Spleen (tissue), 11 donors: ENCODE data around the gene SAA1. TPM values are rescaled to one million over a fixed set of nuclear protein-coding genes. Genes with fewer than 3 reads are reported as not detected.

Experiments used
- DNase-seq: peaks from one replicate; pipeline ENCODE4 v3.0.0-alpha.2; 2020
- H3K27ac ChIP-seq, 8 donors: fragments of 200-600 bp; sonication (generic) in 7 of 8; 1 replicate in 4 of 8; 2 replicates in 4 of 8; pipeline versions ENCODE4 v1.5.0 to v1.8.0; 2016 to 2021; ENCODE audit warnings: inconsistent platforms in 4 of 8, mild to moderate bottlenecking in 4 of 8, moderate library complexity in 1 of 8
- H3K27me3 ChIP-seq, 7 donors: fragments of 200-600 bp; sonication (generic) in 6 of 7; replicated peaks in 1 of 7; 1 replicate in 4 of 7; 2 replicates in 3 of 7; pipeline versions ENCODE4 v1.5.0 to v1.8.0; 2016 to 2021; ENCODE audit warnings: inconsistent platforms in 3 of 7, mild to moderate bottlenecking in 1 of 7
- H3K36me3 ChIP-seq, 6 donors: fragments of 200-600 bp; sonication (generic) in 5 of 6; 1 replicate in 4 of 6; 2 replicates in 2 of 6; pipeline versions ENCODE4 v1.5.0 to v1.8.0; 2016 to 2021; ENCODE audit warnings: inconsistent platforms in 2 of 6
- H3K4me1 ChIP-seq, 6 donors: fragments of 200-600 bp; sonication (generic) in 5 of 6; 1 replicate in 3 of 6; 2 replicates in 3 of 6; pipeline versions ENCODE4 v1.5.0 to v1.8.0; 2016 to 2021; ENCODE audit warnings: inconsistent platforms in 3 of 6
- H3K4me3 ChIP-seq, 8 donors: fragments of 200-600 bp; sonication (generic) in 7 of 8; 1 replicate in 4 of 8; 2 replicates in 4 of 8; pipeline versions ENCODE4 v1.5.0 to v1.8.0; 2016 to 2021; ENCODE audit warnings: inconsistent platforms in 4 of 8, mild to moderate bottlenecking in 4 of 8, moderate library complexity in 2 of 8
- H3K9me3 ChIP-seq, 8 donors: fragments of 200-600 bp; sonication (generic) in 7 of 8; 1 replicate in 4 of 8; 2 replicates in 4 of 8; pipeline versions ENCODE4 v1.5.0 to v1.8.0; 2016 to 2021; ENCODE audit warnings: inconsistent platforms in 4 of 8
- CTCF ChIP-seq, 11 experiments: fragments of 200-600 bp in 7 of 11; fragments of 450-650 bp in 4 of 11; sonication (generic) in 4 of 11; IDR thresholded peaks in 8 of 11; conservative IDR thresholded peaks in 3 of 11; 1 replicate in 7 of 11; 2 replicates in 4 of 11; pipeline versions ENCODE4 v1.4.0 to v1.8.0; 2016 to 2021; ENCODE audit warnings: antibody characterized with exemption in 11 of 11, inconsistent platforms in 4 of 11, mild to moderate bottlenecking in 1 of 11
- POLR2A ChIP-seq, 3 donors: fragments of 450-650 bp; IDR thresholded peaks; one replicate each; pipeline ENCODE4 v1.5.1; 2017; ENCODE audit warnings: antibody characterized with exemption in 3 of 3, mild to moderate bottlenecking in 1 of 3
- POLR2AphosphoS5 ChIP-seq, 3 donors: sonication (generic); formaldehyde crosslinking; IDR thresholded peaks; one replicate each; pipeline ENCODE4 v1.5.1; 2017; ENCODE audit warnings: antibody characterized with exemption in 3 of 3
- WGBS, 5 donors: extraction: QIAGEN DNeasy Blood & Tissue Kit in 3 of 5; methylation state at CpG; one replicate each; pipeline versions ENCODE4 v1.1.5 to v1.1.7; 2013 to 2018; 5-methylcytosine and 5-hydroxymethylcytosine counted together
- intact Hi-C: fragments of 100-400 bp; cut with DNase I; formaldehyde crosslinking; loops from one replicate; pipeline ENCODE4 v1.15.0; 2023; ENCODE audit warnings: low total_unique reads
- polyA plus RNA-seq, 3 donors: library from polyadenylated mRNA; stranded (reverse); fragments of 200-250 nt; gene quantifications; one replicate each; pipeline ENCODE4 v1.2.1, GENCODE V29; 2013
- total RNA-seq, 7 donors: library from RNA; depleted of rRNA in 3 of 7; stranded (reverse); fragments of >200 nt in 3 of 7; fragmentation: NEBNext Ultra II Directional in 4 of 7; extraction: Animal tissue kit (Norgen Biotek cat#: 25700) in 4 of 7; gene quantifications; one replicate each; pipeline versions ENCODE4 v1.1.0 to v1.2.1, GENCODE V29; 2016 to 2021
- donor health status: healthy with polysubstance abuse.
- donor health status: DM: no; HTN: no; CAD: no; lungs with moderate emphysema.
- donor health status: DM: no; HTN: no; CAD: no.
- donor health status: Bipolar disorder and iron deficiency.
- donor health status: healthy.
- donor health status: DM: no; HTN: no; CAD: no.
- donor health status: DM: yes; HTN: yes; CAD: no.

SAA1 gene
- total and polyA plus RNA-seq, 10 donors: 1.0 to 84.3 (median 4.2) TPM; not detected in 2

- no peak for DNase-seq
- intact Hi-C loops: no loop called here
- WGBS, 5 donors: 53 to 72% (median 55%) methylated on average over 4 of the region's 4 CpGs
- H3K36me3 ChIP-seq: peaks cover 3 to 95% (median 45%) of the 10 kb centered on the region in 6 donors
- peak overlapping the region in 1 of 8 donors; percentile 49 for H3K4me3 ChIP-seq
- peaks cover 0 to 34% (median 15%) of the 10 kb centered on the region in 6 donors for H3K4me1 ChIP-seq
- no peaks in the 10 kb centered on the region for H3K9me3 ChIP-seq
- H3K27me3 ChIP-seq: no peaks in the 10 kb centered on the region
- TF ChIP-seq POLR2A (IDR thresholded peaks at IDR 0.05) (no peak), CTCF (IDR thresholded peaks at IDR 0.05 in 8 of 11, conservative IDR thresholded peaks at IDR 0.05 in 3 of 11) (no peak), POLR2AphosphoS5 (IDR thresholded peaks at IDR 0.05) (no peak)
- H3K27ac ChIP-seq: peak overlapping the region in 7 of 8 donors; percentile 17 to 80 (median 64)
These were observed 14.5 kb downstream of the SAA1 start for GRCh38 chr11:18280438-18281045.

- H3K4me1 ChIP-seq: peaks cover 0 to 34% (median 15%) of the 10 kb centered on the region in 6 donors
- WGBS, 5 donors: 73 to 89% (median 81%) methylated on average over 2 of the region's 2 CpGs
- peaks cover 3 to 100% (median 64%) of the 10 kb centered on the region in 6 donors for H3K36me3 ChIP-seq
- DNase-seq: no peak
- intact Hi-C loops: no loop called here
- H3K27me3 ChIP-seq: no peaks in the 10 kb centered on the region
- peak overlapping the region in 5 of 8 donors; percentile 46 to 80 (median 64) for H3K27ac ChIP-seq
- no peak overlapping the region for H3K4me3 ChIP-seq
- H3K9me3 ChIP-seq: no peaks in the 10 kb centered on the region
- TF ChIP-seq POLR2A (IDR thresholded peaks at IDR 0.05) (no peak), CTCF (IDR thresholded peaks at IDR 0.05 in 8 of 11, conservative IDR thresholded peaks at IDR 0.05 in 3 of 11) (no peak), POLR2AphosphoS5 (IDR thresholded peaks at IDR 0.05) (no peak)
These were observed 16.6 kb downstream of the SAA1 start for GRCh38 chr11:18282626-18283025.

- TF ChIP-seq POLR2AphosphoS5 (IDR thresholded peaks at IDR 0.05) (no peak), CTCF (IDR thresholded peaks at IDR 0.05 in 8 of 11, conservative IDR thresholded peaks at IDR 0.05 in 3 of 11) (no peak), POLR2A (IDR thresholded peaks at IDR 0.05) (no peak)
- Histone ChIP-seq H3K27ac (no peak overlapping the region), H3K36me3 (peaks cover 3 to 100% (median 74%) of the 10 kb centered on the region in 6 donors), H3K9me3 (no peaks in the 10 kb centered on the region), H3K27me3 (no peaks in the 10 kb centered on the region), H3K4me3 (no peak overlapping the region), H3K4me1 (peaks cover 0 to 22% (median 8%) of the 10 kb centered on the region in 6 donors)
- 93 to 100% (median 97%) methylated on average over 1 of the region's 1 CpG for WGBS, 5 donors
- no peak for DNase-seq
- intact Hi-C loops: no loop called here
These were observed 19.8 kb downstream of the SAA1 start for GRCh38 chr11:18285841-18286240.

GRCh38 chr11:18288911-18289310, 22.8 kb downstream of the SAA1 start:
- Histone ChIP-seq H3K9me3 (no peaks in the 10 kb centered on the region), H3K4me3 (no peak overlapping the region), H3K36me3 (peaks cover 3 to 100% (median 79%) of the 10 kb centered on the region in 6 donors), H3K27ac (no peak overlapping the region), H3K27me3 (no peaks in the 10 kb centered on the region), H3K4me1 (no peaks in the 10 kb centered on the region)
- intact Hi-C loops: no loop called here
- DNase-seq: no peak
- 87 to 99% (median 97%) methylated on average over 4 of the region's 4 CpGs for WGBS, 5 donors
- TF ChIP-seq CTCF (IDR thresholded peaks at IDR 0.05 in 8 of 11, conservative IDR thresholded peaks at IDR 0.05 in 3 of 11): no peak
